Neural cell (in vitro differentiated cells): ENCODE data around the gene GSG1L.

Source experiments
- CTCF ChIP-seq: fragments of 450-650 bp; IDR thresholded peaks from 2 replicates; pipeline ENCODE4 v1.5.1; 2014; ENCODE audit warnings: antibody characterized with exemption, mild to moderate bottlenecking, moderate library complexity; ENCODE audit not compliant: poor library complexity, severe bottlenecking
- EZH2 ChIP-seq: fragments of 200-600, 300-800 bp; shearing (Covaris generic), sonication (generic); IDR thresholded peaks from 2 replicates; pipeline ENCODE4 v1.6.1; 2014; ENCODE audit warnings: antibody characterized with exemption, low read length, borderline replicate concordance, mild to moderate bottlenecking; ENCODE audit not compliant: insufficient read depth, poor library complexity, severe bottlenecking
- MXI1 ChIP-seq: fragments of 450-650 bp; conservative IDR thresholded peaks from 2 replicates; pipeline ENCODE4 v1.6.1; 2014; ENCODE audit warnings: antibody characterized with exemption, mild to moderate bottlenecking; ENCODE audit not compliant: poor library complexity, severe bottlenecking
- TAF1 ChIP-seq: IDR thresholded peaks from 2 replicates; pipeline ENCODE4 v1.6.1; 2012; ENCODE audit warnings: low read depth

- TF ChIP-seq CTCF (no peak), TAF1 (no peak), EZH2 (no peak), MXI1 (no peak)
Observed at GRCh38 chr16:27838536-27839175, 224.9 kb downstream of the GSG1L start.
